ENCODE results near the gene SCN4A.
"Not testable (repeated sequence)": the region's sequence is repeated elsewhere in the genome, so short reads cannot be mapped to it uniquely, and the experiment has no call there.

SCN4A gene

GRCh38 chr17:63984651-63985386, 12.1 kb upstream of the SCN4A start:
- peak; percentile 36 for DNase-seq

GRCh38 chr17:63984236-63984635, 11.5 kb upstream of the SCN4A start:
- DNase-seq = no peak

DNA sequence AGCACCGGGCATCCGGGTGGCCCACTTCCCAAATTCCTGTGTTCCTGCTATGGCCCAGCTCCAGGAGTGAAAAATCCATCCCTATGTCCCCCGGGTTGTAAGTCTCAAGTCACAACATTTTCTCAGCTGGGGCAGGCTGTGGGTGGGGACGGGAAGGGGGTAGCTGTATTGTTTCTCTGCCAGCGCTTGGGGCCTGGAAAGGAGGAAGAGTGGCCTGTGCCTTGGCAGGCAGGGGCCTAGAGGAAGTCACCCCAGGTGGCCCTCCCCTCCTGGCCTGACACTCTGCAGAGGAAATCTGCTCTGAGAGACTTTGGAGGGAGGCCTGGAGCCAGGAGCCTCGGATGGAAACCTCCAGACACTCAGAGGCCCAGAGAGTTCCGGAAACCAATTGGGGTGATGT, 10.6 kb upstream of the SCN4A start:
- no peak for DNase-seq

- DNase-seq = not testable (repeated sequence)
These were observed 9.9 kb upstream of the SCN4A start for GRCh38 chr17:63982641-63983040.

GRCh38 chr17:63978272-63979200, 5.8 kb upstream of the SCN4A start:
- no peak for DNase-seq

GRCh38 chr17:63976702-63977101, 4.0 kb upstream of the SCN4A start:
- DNase-seq = no peak

- no peak for DNase-seq
These were observed 2.9 kb upstream of the SCN4A start for GRCh38 chr17:63975541-63976092.

DNA sequence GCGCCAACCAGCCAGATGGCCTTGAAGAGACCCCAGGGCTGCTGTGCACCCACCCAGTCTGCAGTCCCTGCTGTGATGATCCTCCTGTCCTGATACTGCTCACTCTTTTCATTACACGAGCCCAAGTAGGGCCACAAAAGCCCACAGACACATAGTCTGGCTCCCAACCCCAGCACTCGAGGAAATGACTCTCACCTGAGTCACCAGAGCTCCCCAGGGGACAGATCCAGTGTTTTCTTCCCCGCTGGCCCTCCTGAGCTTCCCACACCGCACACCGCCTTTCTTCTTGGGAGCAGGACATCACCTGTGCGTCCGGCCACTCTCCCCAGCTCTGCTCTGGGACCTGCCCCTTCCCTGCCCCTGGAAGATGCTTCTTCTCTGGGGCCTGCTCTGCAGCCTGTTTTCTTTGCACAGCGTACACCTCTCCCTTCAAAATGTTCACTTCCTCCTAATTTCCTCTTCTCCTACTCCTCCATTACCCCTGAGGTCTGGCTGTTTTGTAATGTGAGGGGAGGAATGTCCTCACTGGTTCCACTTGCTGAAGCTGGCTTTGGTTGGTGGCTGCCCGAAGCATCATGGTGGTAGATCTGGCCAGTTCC, 2.0 kb upstream of the SCN4A start:
- DNase-seq = no peak

DNA sequence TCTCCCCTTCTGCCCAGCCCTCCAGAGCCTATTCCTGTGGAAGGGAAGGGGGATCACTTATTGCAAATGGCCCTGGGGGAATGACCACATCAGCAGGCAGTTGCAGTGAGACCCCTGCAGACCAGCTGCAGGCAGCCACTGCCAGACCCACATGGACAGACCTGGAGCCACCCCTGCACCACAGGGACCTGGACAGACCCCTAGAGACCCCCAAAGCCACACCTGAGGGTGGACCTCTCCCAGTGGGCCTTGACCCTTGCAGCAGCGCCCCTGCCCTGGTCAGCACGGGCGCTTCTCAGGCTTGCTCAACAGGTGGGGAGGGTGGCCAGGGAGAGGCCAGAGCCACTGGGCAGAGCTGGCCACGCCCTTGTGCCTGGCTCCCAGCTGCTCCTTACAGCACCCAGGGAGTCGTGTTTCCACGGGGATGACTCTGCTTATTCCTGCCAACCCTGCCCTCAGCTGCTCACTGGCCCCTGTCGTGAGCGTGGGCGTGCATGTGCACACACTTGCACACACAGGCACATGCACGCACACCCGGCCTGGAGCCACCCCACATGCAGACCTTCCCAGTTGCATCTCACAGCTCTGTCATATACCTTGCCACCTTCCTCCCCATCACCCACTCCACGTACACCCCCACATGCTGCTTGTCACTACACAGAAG, 1.3 kb upstream of the SCN4A start:
- DNase-seq = no peak

GRCh38 chr17:63973247-63973646, 529 bp upstream of the SCN4A start:
- DNase-seq = no peak

DNA sequence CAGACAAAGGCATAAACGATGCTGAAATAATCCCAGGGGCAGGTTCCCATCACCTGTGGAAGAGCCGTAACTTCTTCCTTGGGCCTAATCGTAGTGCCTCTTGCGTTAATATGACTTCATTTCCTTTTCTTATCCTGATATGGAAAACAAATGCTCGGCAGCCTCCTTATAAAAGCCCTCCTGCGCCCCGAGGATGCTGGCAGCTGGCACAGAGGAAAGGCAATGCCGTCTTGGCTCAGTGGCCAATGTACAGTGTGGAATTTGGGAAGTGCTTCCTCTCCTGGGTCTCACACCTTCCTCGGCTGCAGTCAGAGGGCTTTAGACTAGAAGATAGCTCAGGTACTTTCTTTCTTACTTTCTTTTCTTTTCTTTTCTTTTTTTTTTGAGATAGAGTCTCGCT, 3.4 kb downstream of the SCN4A start:
- no peak for DNase-seq

DNA sequence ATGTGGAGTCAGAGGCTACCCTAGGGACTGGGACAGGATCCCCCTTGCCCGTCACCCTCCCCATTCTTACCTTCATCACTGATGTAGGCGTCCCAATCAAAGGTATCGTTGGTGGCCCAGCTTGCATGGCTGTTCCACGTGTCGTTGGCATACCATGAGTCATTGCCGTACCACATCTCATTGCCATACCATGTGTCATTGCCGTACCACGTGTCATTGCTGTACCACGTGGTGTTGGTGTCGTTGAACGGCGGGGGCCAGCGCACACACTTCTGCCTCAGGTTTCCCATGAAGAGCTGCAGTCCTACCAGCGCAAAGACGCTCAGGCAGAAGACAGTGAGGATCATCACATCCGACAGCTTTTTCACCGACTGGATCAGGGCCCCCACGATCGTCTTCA, 4.8 kb downstream of the SCN4A start:
- DNase-seq = no peak

GRCh38 chr17:63966646-63967264, 6.0 kb downstream of the SCN4A start:
- DNase-seq = no peak

DNA sequence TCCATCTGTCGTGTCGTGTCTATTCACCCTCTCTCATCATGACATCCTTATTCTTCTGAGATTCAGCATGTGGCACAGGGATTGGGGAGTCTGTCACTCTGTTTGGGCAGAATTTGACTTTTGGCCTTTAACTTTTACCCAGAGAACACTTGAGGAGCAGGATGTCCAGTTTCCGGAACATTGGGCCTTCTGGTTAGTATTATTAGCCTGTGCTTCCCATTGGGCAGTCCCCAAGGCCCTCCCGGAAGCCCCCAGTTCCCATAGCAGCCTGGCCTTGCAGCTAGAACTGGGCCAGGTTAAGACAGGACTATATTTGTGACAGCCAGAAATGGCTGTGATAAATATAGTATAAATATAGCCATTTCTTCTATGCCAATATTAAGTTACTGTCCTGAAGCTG, 9.6 kb downstream of the SCN4A start:
- DNase-seq = no peak

DNA sequence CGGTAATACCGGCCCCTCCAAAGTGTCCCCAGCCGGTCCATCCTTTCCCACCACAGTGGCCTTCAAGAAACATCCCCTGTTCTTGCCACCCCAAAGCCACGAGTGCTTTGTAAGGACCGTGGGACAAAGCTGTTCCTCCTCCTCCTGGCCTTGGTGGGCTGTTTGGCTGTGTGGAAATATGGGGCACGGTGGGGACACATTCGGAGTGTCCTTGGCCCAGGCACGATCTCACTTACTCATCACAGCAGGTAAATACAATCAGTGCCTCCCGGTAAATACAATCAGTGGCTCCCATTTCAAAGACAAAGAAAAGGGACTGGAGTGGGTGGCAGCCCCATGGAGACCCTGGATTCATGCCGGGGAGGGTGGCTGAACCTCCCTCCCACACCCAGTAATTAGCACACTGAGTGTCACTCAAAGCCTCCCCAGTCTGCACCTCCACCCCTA, 10.4 kb downstream of the SCN4A start:
- DNase-seq = no peak

- DNase-seq = no peak
These were observed 11.1 kb downstream of the SCN4A start for GRCh38 chr17:63961355-63962212.

DNA sequence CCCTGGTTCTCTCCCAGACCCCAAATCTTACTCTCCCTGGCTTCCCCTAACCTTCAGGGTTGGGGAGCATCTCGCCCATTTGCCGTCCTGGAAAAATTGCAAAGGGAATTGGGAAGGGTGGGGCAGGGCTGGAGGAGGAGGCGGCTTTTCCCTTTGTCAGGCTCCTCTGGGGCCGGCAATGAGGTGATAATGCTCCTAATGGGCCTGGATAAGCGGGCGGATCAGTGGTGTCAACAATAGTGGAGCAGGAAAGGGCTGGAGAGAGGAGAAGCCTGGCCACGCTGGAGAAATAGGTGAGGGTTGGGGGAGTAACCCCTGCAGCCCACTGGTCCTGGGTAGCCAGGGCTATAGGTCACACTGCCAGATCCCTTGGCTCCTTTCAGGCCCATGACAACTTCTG, 12.3 kb downstream of the SCN4A start:
- no peak for DNase-seq

DNA sequence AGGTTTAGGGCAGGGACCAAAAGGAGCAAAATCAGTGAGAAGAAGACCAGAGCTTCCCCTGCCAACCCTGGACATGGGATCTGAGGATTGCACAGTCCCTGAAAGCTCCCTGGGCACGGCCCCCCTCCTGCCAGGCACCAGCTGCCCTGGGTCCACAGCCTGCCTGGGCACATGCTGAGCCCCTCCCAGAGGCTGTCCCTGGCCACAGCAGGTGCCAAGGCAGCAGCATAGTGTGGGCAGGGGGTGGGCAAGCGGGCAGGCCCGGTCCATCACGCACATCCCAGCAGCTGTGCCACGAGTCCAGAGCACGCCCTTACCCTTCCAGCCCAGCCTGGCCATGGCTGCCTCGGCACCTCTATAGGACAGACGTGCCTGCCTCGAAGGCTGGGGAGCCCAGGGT, 12.7 kb downstream of the SCN4A start:
- DNase-seq = no peak

DNA sequence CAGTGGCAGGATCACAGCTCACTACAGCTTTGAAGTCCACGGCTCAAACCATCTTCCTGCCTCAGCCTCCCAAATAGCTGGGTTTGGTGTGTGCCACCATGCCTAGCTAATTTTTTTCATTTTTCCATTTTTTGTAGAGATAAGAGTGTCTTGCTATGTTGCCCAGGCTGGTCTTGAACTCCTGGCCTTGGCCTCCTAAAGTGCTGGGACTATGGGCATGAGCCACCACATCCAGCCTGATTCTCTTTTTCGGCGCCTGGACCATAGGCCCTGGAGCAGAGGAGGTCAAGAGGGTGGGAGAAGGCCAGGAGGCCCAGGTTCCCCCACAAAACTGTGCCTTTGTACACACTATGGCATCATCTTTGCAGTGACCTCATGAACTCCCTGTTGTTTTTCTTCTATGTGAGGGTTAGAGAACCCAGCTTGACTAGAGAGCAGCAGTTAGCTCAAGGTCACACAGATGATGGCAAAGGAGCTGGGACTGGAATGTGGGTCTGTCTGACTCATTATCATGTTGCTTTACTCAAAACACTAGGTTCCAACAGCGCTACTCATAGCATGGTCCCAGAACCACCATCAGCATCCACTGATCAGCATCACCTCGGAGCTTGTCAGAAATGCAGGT, 16.3 kb downstream of the SCN4A start:
- DNase-seq = no peak

DNA sequence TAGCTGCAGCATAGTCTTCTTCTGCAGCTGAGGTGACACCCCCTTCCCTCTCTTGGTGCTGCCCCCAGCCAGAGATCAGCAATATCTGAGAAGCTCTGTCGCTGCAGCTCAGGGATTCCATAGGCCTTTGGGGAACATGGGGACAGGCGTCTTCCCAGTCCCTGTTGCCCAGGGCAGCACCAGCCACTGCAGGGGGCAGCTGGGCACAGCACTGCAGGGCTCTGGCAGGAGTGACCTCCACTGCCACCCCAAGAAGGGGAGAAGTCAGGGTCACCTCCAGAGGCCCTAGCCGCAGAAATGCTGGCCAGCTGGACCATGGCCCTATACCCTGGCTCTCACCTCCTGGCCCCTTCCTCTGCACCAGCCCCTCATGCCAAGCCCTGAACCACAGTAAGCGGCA, 16.9 kb downstream of the SCN4A start:
- DNase-seq = no peak

DNA sequence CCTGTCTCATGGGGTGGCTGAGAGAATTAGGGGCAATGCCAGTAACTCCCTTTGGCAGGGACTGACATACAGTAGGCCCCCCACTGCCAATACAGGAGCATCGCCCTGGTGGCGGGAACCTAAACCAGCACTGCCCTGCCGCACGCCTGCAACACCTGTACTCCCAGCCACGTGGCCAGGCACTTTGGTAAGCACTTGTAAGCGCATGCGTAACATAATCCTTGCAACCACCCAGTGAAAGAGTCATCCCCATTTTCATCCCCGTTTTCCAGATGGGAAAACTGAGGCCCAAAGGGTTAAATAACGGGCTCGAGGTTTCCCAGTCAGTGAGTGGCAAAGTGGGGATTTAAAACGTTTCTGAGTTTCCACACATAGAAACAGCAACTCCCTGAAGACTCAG, 17.5 kb downstream of the SCN4A start:
- DNase-seq = no peak
